ENCODE results near the gene KRTAP10-9.
A peak's percentile ranks its signal among the peaks of the same experiment; 100 is the strongest.
"Not testable (repeated sequence)": the region's sequence is repeated elsewhere in the genome, so short reads cannot be mapped to it uniquely, and the experiment has no call there.

The KRTAP10-9 gene

DNA sequence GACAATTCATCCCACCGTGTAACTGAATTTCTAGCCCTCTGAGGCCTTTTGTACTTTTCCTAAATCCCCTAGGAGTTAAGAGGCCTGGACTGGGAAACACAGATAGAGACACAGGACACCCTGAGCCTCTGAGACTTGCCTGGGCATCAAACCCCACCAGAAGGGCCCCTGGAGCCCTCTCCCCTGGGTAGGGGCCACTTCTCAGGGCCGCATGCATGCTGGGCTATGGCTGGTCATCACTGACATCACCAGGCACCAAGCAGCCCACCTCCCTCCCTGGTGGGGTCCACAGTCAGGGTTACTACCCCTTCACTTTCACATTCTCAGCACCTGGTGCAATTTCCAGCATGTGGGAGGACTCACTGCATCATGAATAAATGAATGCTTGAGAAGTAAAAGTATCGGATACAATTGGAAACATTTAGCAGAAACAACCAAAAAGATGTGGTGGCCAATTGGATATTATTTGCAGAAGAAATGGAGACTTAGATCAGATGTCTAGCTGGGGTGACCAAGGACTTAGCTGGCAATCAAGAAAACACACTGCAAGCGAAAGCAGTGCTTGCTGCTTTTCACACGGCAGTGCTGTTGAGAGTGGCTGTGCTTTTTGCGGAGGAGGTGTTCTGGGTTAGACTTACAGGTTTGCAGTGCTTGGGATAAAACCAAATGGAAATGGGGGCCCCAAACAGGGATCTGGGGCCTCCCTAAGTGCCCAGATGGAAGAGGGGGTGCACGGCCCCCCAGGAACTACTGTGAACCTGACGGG, 27.4 kb upstream of the KRTAP10-9 start:
- Histone ChIP-seq H2AK5ac (ENCODE audit: low read length) (no peak overlapping the region), H3K9ac (ENCODE audit: low read length) (no peak overlapping the region), H4K8ac (ENCODE audit: low read depth, low read length) (no peak overlapping the region), H2BK15ac (replicated peaks; ENCODE audit: low read depth) (no peak overlapping the region), H3K27me3 (ENCODE audit: insufficient read depth, low read length, poor library complexity) (no peaks in the 10 kb centered on the region), H3K4me3 (ENCODE audit: low read length) (no peak overlapping the region), H4K5ac (ENCODE audit: low read length) (no peak overlapping the region), H3K79me1 (ENCODE audit: low read length) (no peaks in the 10 kb centered on the region), H3K79me2 (ENCODE audit: control insufficient read depth, insufficient read depth, low read length) (no peaks in the 10 kb centered on the region), H3K56ac (ENCODE audit: low read length) (no peak overlapping the region), H3K36me3 (ENCODE audit: control insufficient read depth, insufficient read depth, low read length) (no peaks in the 10 kb centered on the region), H3K4ac (ENCODE audit: low read depth, low read length) (no peak overlapping the region), H2BK5ac (ENCODE audit: low read length) (no peak overlapping the region), H3K23ac (ENCODE audit: low read length) (no peak overlapping the region), H3K4me1 (ENCODE audit: control insufficient read depth, low read depth, low read length) (no peaks in the 10 kb centered on the region), H3K27ac (ENCODE audit: low read depth, low read length) (no peak overlapping the region), H2BK120ac (ENCODE audit: low read depth, low read length) (no peak overlapping the region), H3K18ac (ENCODE audit: low read length) (peak overlapping the region; percentile 31), H3K4me2 (ENCODE audit: low read length) (no peak overlapping the region)
- no CpG with 5 or more reads among the region's 8 CpGs for WGBS (ENCODE audit: extremely low coverage, insufficient coverage, low lambda C conversion rate)
- no peak for DNase-seq

DNA sequence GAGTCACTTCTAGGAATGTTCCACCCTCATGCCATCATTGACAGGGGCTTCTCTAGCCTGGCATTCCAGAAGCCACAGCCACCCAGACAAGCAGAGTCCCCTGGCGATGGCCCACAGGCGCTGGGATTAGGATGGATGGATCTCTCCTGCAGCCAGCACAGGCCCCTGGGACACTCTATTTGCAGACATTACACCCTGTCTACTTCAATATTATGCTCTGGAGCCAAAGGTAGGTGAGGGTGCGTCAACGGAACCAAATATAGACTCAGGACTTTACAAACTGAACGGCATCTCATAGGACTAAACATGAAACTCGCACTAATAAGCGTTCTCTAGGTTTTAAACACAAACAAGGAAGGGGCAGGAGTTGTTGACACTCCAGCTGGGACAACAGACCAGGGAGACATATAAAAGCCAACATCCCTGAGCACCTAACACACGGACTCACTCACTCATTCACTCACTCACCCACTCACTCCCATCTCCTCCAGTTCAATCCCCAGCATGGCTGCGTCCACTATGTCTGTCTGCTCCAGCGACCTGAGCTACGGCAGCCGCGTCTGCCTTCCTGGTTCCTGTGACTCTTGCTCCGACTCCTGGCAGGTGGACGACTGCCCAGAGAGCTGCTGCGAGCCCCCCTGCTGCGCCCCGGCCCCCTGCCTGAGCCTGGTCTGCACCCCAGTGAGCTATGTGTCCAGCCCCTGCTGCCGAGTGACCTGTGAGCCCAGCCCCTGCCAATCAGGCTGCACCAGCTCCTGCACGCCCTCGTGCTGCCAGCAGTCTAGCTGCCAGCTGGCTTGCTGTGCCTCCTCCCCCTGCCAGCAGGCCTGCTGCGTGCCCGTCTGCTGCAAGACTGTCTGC, 26.5 kb upstream of the KRTAP10-9 start, which contains the start of gene KRTAP10-7:
Gene KRTAP10-7 (plus strand): TSS at position 480 of the 861 bp plus-strand sequence. CDS start 25 bp downstream, at position 505.
- not testable (repeated sequence) for H4K8ac ChIP-seq (ENCODE audit: low read depth, low read length); DNase-seq; H3K27ac ChIP-seq (ENCODE audit: low read depth, low read length); H3K4me1 ChIP-seq (ENCODE audit: control insufficient read depth, low read depth, low read length); H4K5ac ChIP-seq (ENCODE audit: low read length); H2BK5ac ChIP-seq (ENCODE audit: low read length); H3K4ac ChIP-seq (ENCODE audit: low read depth, low read length); H2AK5ac ChIP-seq (ENCODE audit: low read length); H3K23ac ChIP-seq (ENCODE audit: low read length); H3K27me3 ChIP-seq (ENCODE audit: insufficient read depth, low read length, poor library complexity); H3K56ac ChIP-seq (ENCODE audit: low read length); H3K4me3 ChIP-seq (ENCODE audit: low read length); H3K79me1 ChIP-seq (ENCODE audit: low read length); H3K4me2 ChIP-seq (ENCODE audit: low read length); H2BK15ac ChIP-seq (replicated peaks; ENCODE audit: low read depth); H2BK120ac ChIP-seq (ENCODE audit: low read depth, low read length); H3K9ac ChIP-seq (ENCODE audit: low read length); H3K36me3 ChIP-seq (ENCODE audit: control insufficient read depth, insufficient read depth, low read length); H3K79me2 ChIP-seq (ENCODE audit: control insufficient read depth, insufficient read depth, low read length)
- peak within 1 kb of the TSS; percentile 31 for H3K18ac ChIP-seq (ENCODE audit: low read length)
- no CpG with 5 or more reads among the region's 23 CpGs for WGBS (ENCODE audit: extremely low coverage, insufficient coverage, low lambda C conversion rate)

DNA sequence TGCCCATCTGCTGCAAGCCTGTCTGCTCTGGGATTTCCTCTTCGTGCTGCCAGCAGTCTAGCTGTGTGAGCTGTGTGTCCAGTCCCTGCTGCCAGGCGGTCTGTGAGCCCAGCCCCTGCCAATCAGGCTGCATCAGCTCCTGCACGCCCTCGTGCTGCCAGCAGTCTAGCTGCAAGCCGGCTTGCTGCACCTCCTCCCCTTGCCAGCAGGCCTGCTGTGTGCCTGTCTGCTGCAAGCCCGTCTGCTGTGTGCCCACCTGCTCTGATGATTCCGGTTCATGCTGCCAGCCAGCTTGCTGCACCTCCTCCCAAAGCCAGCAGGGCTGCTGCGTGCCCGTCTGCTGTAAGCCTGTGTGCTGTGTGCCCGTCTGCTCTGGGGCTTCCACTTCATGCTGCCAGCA, 25.8 kb upstream of the KRTAP10-9 start:
- H3K4me3 ChIP-seq (ENCODE audit: low read length); H4K8ac ChIP-seq (ENCODE audit: low read depth, low read length); H3K79me2 ChIP-seq (ENCODE audit: control insufficient read depth, insufficient read depth, low read length); H3K27ac ChIP-seq (ENCODE audit: low read depth, low read length); DNase-seq; H3K18ac ChIP-seq (ENCODE audit: low read length); H2BK15ac ChIP-seq (replicated peaks; ENCODE audit: low read depth); H3K4me1 ChIP-seq (ENCODE audit: control insufficient read depth, low read depth, low read length); H3K56ac ChIP-seq (ENCODE audit: low read length); H3K4ac ChIP-seq (ENCODE audit: low read depth, low read length); H4K5ac ChIP-seq (ENCODE audit: low read length); H3K36me3 ChIP-seq (ENCODE audit: control insufficient read depth, insufficient read depth, low read length); H2BK120ac ChIP-seq (ENCODE audit: low read depth, low read length); H2AK5ac ChIP-seq (ENCODE audit: low read length); H3K27me3 ChIP-seq (ENCODE audit: insufficient read depth, low read length, poor library complexity); H3K23ac ChIP-seq (ENCODE audit: low read length); H3K4me2 ChIP-seq (ENCODE audit: low read length); H3K9ac ChIP-seq (ENCODE audit: low read length); H3K79me1 ChIP-seq (ENCODE audit: low read length); H2BK5ac ChIP-seq (ENCODE audit: low read length): not testable (repeated sequence)
- WGBS (ENCODE audit: extremely low coverage, insufficient coverage, low lambda C conversion rate) = no CpG with 5 or more reads among the region's 10 CpGs

DNA sequence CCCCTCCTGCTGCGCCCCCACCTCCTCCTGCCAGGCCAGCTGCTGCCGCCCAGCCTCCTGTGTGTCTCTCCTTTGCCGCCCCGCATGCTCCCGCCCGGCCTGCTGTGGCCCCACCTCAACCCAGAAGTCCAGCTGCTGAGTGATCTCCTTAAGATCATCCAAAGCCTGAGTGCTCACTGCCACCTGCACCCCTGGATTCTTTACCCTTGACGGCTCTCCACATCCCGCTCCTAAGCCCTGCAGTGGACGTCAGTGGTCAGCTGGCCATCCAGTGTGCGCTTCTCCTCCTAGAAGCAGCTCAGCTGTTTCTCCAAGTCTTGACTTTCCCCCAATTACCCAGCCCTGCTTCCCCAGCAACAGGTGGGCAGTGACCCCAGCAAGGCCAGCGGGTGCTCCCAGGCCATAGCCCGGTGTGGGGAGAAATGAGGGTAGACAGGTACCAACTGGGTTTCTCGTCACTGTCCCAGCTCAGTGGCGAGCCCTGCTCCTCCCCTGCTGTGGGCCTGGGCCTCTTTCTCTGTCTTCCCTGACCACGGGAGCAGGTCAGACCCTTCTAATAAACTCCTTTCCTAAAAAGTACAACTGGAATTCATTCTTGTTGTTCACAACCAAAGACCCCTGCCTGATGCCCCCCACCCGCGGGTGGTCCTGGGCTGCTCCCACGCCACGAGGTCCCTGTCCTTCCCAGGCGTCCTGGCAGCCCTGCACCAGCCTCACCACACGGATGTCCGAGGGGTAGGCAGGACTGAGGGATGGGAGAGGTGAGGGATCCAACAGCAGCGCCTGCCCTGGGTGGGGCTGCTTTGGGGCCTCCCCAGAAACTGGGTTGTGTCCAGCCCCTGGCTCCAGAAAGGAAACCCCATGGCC, 25.1 kb upstream of the KRTAP10-9 start:
- H3K18ac ChIP-seq (ENCODE audit: low read length) = no peak overlapping the region
- H3K23ac ChIP-seq (ENCODE audit: low read length) = no peak overlapping the region
- H2AK5ac ChIP-seq (ENCODE audit: low read length) = no peak overlapping the region
- no peaks in the 10 kb centered on the region for H3K4me1 ChIP-seq (ENCODE audit: control insufficient read depth, low read depth, low read length)
- DNase-seq = no peak
- H3K79me2 ChIP-seq (ENCODE audit: control insufficient read depth, insufficient read depth, low read length) = no peaks in the 10 kb centered on the region
- H3K36me3 ChIP-seq (ENCODE audit: control insufficient read depth, insufficient read depth, low read length) = no peaks in the 10 kb centered on the region
- no peak overlapping the region for H4K5ac ChIP-seq (ENCODE audit: low read length)
- H2BK15ac ChIP-seq (replicated peaks; ENCODE audit: low read depth) = no peak overlapping the region
- H3K4ac ChIP-seq (ENCODE audit: low read depth, low read length) = no peak overlapping the region
- no peak overlapping the region for H3K56ac ChIP-seq (ENCODE audit: low read length)
- no peak overlapping the region for H2BK120ac ChIP-seq (ENCODE audit: low read depth, low read length)
- WGBS (ENCODE audit: extremely low coverage, insufficient coverage, low lambda C conversion rate) = no CpG with 5 or more reads among the region's 23 CpGs
- H3K27ac ChIP-seq (ENCODE audit: low read depth, low read length) = no peak overlapping the region
- H3K4me2 ChIP-seq (ENCODE audit: low read length) = no peak overlapping the region
- H2BK5ac ChIP-seq (ENCODE audit: low read length) = no peak overlapping the region
- no peak overlapping the region for H4K8ac ChIP-seq (ENCODE audit: low read depth, low read length)
- H3K27me3 ChIP-seq (ENCODE audit: insufficient read depth, low read length, poor library complexity) = no peaks in the 10 kb centered on the region
- H3K79me1 ChIP-seq (ENCODE audit: low read length) = no peaks in the 10 kb centered on the region
- H3K4me3 ChIP-seq (ENCODE audit: low read length) = no peak overlapping the region
- H3K9ac ChIP-seq (ENCODE audit: low read length) = no peak overlapping the region

DNA sequence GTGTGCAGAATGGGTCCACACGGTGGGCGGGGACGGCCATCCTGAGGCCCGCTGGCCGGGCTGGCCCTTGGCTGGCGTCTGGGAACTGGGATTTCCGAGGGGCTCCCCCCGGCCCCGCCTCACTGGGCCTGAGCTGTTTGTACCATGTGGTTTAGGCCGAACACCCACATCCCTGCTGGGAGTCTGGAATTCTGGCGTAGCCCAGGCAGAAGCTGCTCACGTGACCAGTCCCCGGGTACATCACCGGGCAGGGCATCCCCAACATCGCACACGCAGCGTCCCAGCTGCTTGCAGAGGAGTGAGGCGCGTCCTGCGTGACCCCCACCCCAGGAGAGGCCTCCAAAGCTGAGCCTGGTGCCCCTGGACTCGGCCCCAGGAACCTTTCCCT, 24.4 kb upstream of the KRTAP10-9 start:
- H4K5ac ChIP-seq (ENCODE audit: low read length) = no peak overlapping the region
- H3K56ac ChIP-seq (ENCODE audit: low read length) = no peak overlapping the region
- H3K27ac ChIP-seq (ENCODE audit: low read depth, low read length) = no peak overlapping the region
- H2AK5ac ChIP-seq (ENCODE audit: low read length) = no peak overlapping the region
- no peaks in the 10 kb centered on the region for H3K4me1 ChIP-seq (ENCODE audit: control insufficient read depth, low read depth, low read length)
- H3K4me2 ChIP-seq (ENCODE audit: low read length) = no peak overlapping the region
- no peak overlapping the region for H2BK15ac ChIP-seq (replicated peaks; ENCODE audit: low read depth)
- no peaks in the 10 kb centered on the region for H3K79me1 ChIP-seq (ENCODE audit: low read length)
- no peak overlapping the region for H3K9ac ChIP-seq (ENCODE audit: low read length)
- H2BK120ac ChIP-seq (ENCODE audit: low read depth, low read length) = no peak overlapping the region
- DNase-seq = no peak
- no peak overlapping the region for H3K18ac ChIP-seq (ENCODE audit: low read length)
- H3K36me3 ChIP-seq (ENCODE audit: control insufficient read depth, insufficient read depth, low read length) = no peaks in the 10 kb centered on the region
- H3K4ac ChIP-seq (ENCODE audit: low read depth, low read length) = no peak overlapping the region
- no CpG with 5 or more reads among the region's 21 CpGs for WGBS (ENCODE audit: extremely low coverage, insufficient coverage, low lambda C conversion rate)
- no peaks in the 10 kb centered on the region for H3K27me3 ChIP-seq (ENCODE audit: insufficient read depth, low read length, poor library complexity)
- H2BK5ac ChIP-seq (ENCODE audit: low read length) = no peak overlapping the region
- no peak overlapping the region for H3K4me3 ChIP-seq (ENCODE audit: low read length)
- no peak overlapping the region for H4K8ac ChIP-seq (ENCODE audit: low read depth, low read length)
- H3K79me2 ChIP-seq (ENCODE audit: control insufficient read depth, insufficient read depth, low read length) = no peaks in the 10 kb centered on the region
- no peak overlapping the region for H3K23ac ChIP-seq (ENCODE audit: low read length)
